BE2C (cell line): ENCODE measurements around the gene FNBP1L.
A peak's percentile ranks its signal among the peaks of the same experiment; 100 is the strongest.

Source experiments
- DNase-seq: peaks from one replicate; pipeline ENCODE4 v3.0.0-alpha.2; 2020
- H3K27me3 ChIP-seq: fragments of 250-450 bp; sonication (Bioruptor Pico); 2 replicates; pipeline ENCODE4 v1.5.1; 2020; ENCODE audit warnings: mild to moderate bottlenecking
- H3K36me3 ChIP-seq: fragments of 250-450 bp; sonication (Bioruptor Pico); 2 replicates; pipeline ENCODE4 v1.5.1; 2020; ENCODE audit warnings: mild to moderate bottlenecking
- H3K4me1 ChIP-seq: fragments of 250-450 bp; sonication (Bioruptor Pico); 2 replicates; pipeline ENCODE4 v1.5.1; 2020
- H3K4me3 ChIP-seq: 2 replicates; pipeline ENCODE4 v1.5.1; 2011; ENCODE audit warnings: low read depth, low read length
- H3K9me3 ChIP-seq: fragments of 250-450 bp; sonication (Bioruptor Pico); 2 replicates; pipeline ENCODE4 v1.5.1; 2020
- CTCF ChIP-seq: IDR thresholded peaks from 2 replicates; pipeline ENCODE4 v1.5.1; 2012; ENCODE audit warnings: mild to moderate bottlenecking, low read depth, low read length

Gene FNBP1L

GRCh38 chr1:93578911-93579825 is 131.2 kb downstream of the FNBP1L start:
- no peaks in the 10 kb centered on the region for H3K27me3 ChIP-seq
- DNase-seq, result peak; percentile 26
- no peak for TF ChIP-seq CTCF
- no peaks in the 10 kb centered on the region for H3K9me3 ChIP-seq
- H3K4me3 ChIP-seq, result no peak overlapping the region
- peaks cover 33% of the 10 kb centered on the region for H3K36me3 ChIP-seq
- H3K4me1 ChIP-seq, result peaks cover 5% of the 10 kb centered on the region; the same call in 1 of the 2 replicates

GRCh38 chr1:93579891-93580290 is 132.0 kb downstream of the FNBP1L start:
- Histone ChIP-seq H3K27me3 (no peaks in the 10 kb centered on the region), H3K4me1 (peaks cover 5% of the 10 kb centered on the region; the same call in 1 of the 2 replicates), H3K4me3 (no peak overlapping the region), H3K36me3 (peaks cover 35% of the 10 kb centered on the region), H3K9me3 (no peaks in the 10 kb centered on the region)
- TF ChIP-seq CTCF, result no peak
- DNase-seq, result no peak

GRCh38 chr1:93581917-93582850 is 134.3 kb downstream of the FNBP1L start:
- peaks cover 5% of the 10 kb centered on the region; the same call in 1 of the 2 replicates for H3K4me1 ChIP-seq

GRCh38 chr1:93584261-93585003 is 136.5 kb downstream of the FNBP1L start:
- Histone ChIP-seq H3K27me3 (no peaks in the 10 kb centered on the region), H3K9me3 (no peaks in the 10 kb centered on the region), H3K36me3 (peaks cover 43% of the 10 kb centered on the region), H3K4me3 (no peak overlapping the region), H3K4me1 (peaks cover 5% of the 10 kb centered on the region; the same call in 1 of the 2 replicates)
- no peak for DNase-seq
- TF ChIP-seq CTCF, result no peak

More at GRCh38 chr1:93581917-93582850, 134.3 kb downstream of the FNBP1L start:
- no peaks in the 10 kb centered on the region for H3K27me3 ChIP-seq
- H3K36me3 ChIP-seq, result peaks cover 33% of the 10 kb centered on the region
- H3K4me3 ChIP-seq, result no peak overlapping the region
- no peak for DNase-seq
- TF ChIP-seq CTCF, result no peak
- no peaks in the 10 kb centered on the region for H3K9me3 ChIP-seq

- no peak for TF ChIP-seq CTCF
- Histone ChIP-seq H3K4me1 (no peaks in the 10 kb centered on the region), H3K36me3 (peaks cover 39% of the 10 kb centered on the region), H3K27me3 (no peaks in the 10 kb centered on the region), H3K9me3 (no peaks in the 10 kb centered on the region), H3K4me3 (no peak overlapping the region)
- DNase-seq, result no peak
Observed at GRCh38 chr1:93585059-93585966, 137.4 kb downstream of the FNBP1L start.
